GM18505 (cell line): ENCODE measurements around the gene ILDR2.

Experiments
- ATAC-seq: cut with Tn5 transposase; IDR thresholded peaks from one replicate; pipeline ENCODE4 v1.9.1; 2021; ENCODE audit not compliant: unreplicated experiment
- POLR2A ChIP-seq: IDR thresholded peaks from 4 replicates; pipeline ENCODE4 v1.6.1; 2011; ENCODE audit warnings: borderline replicate concordance; ENCODE audit not compliant: insufficient read depth, insufficient read length; ENCODE audit errors: extremely low read depth

Gene ILDR2

DNA sequence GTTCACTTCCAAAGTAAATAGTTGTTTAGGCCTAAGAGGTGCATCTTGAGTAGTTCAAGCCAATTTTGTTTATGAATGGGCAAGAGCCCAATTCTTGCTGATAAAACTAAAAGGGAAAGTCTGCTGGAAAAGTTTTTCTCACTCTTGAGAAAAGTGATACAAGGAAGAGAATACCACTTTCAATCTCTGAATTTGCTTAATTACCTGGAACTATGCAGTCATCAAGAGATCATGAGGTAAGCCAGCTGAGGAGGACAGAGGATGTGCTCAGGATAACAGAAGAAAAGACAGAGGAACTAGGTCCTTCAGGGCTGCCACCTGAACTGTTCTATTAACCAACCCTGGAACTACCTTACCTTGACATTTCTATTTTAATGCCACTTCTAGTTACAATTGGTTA, 42.2 kb downstream of the ILDR2 start:
- no peak for ATAC-seq
- TF ChIP-seq POLR2A = no peak

DNA sequence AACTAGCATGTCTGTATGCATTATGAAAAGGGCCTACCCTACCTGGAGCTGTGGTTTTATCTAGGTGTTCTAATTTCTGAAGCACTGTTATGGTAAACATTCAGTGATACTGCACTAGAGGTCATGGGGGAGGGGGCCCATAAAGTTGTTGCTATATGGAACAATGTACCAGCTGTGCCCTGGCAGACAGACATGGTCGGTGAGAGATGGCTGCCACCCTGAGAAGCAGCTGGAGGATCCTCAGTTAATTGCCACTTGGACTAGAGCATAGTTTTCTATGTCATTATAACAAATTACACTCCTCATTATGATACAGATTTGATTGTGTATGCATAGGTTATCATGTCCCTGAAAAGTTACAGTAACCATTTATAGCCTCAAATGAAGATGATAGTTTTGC, 45.4 kb downstream of the ILDR2 start:
- ATAC-seq = no peak
- no peak for TF ChIP-seq POLR2A

DNA sequence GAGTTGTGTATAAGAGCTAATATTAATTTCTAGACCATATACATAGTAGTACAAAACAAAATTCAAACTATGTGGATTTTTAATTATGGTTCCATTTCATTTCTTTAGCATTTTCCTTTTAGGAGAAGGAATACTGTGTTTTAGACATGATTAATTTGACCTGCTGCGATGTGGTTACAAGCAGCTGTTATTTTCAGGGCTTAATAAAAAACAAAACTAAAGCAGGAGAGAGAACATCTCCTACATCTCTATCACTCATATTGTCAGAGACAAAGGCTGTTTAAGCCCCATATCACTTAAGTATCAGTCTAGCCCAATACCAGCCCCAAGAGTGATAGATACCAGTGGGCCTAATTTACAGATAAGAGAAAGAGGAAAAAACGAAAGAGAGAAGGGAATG, 47.6 kb downstream of the ILDR2 start:
- no peak for ATAC-seq
- no peak for TF ChIP-seq POLR2A

DNA sequence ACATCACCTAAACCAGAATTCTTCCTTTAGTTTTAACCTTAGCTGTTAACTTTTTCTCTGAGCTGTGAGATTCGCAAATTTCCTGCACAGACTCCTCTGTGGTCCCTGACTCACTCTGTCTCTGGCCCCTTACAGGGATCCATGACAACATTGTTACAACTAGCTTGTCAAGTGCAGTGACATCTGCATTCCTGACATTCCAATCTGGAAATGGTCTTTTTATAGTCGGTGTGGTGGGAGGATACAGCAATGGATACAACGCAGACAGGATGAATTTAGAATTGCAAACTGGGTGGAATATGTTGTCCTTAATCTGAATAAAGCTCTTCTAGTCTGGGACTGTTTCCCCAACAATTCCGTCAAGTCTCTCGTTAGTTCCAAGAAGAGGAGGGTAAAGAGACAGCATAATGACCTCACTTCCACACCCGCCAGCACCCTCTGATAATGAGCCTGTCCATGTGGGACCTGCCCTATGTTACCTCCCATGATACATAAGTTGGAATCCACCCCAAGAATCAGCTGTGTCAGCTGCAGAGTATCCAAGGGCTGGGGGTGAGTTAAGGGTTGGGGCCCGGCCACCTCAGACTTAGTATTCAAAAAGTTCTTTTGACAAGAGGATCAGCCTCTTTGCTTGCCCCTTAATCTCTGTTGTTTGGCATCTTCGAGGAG, 49.4 kb downstream of the ILDR2 start:
- no peak for TF ChIP-seq POLR2A

DNA sequence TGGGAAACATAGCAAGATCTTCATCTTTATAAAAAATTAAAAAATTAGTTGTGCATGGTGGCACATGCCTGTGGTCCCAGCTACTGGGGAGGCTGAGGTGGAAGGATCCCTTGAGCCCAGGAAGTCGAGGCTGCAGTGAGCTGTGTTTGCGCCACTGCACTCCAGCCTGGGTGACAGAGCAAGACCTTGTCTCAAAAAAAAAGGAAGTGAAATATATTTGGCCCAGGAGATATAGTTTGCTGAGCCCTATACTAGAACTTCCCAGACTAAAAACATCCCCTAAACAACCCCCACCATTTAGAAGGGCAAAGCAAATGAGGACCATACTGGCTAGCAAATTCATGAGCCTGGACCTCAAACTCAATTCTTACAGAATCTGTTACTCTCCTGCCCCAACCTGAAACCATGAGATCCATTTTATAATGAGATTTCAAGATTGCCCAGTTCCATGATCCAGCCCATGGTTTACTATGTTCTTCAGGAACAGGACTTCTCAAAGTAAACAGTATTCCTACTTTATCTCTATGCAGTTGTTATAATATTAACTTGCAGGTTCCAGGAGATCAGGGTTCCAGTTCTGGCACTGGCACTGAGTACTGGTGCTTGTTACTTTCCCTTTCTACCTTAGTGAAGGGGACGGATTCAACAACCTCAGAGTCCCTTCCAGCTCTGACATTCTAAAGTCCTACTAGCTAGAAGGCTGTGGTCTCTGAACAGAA, 50.4 kb downstream of the ILDR2 start:
- TF ChIP-seq POLR2A = no peak
- ATAC-seq = peak; percentile 76

More for the DNA sequence above, 49.4 kb downstream of the ILDR2 start:
- ATAC-seq = no peak

DNA sequence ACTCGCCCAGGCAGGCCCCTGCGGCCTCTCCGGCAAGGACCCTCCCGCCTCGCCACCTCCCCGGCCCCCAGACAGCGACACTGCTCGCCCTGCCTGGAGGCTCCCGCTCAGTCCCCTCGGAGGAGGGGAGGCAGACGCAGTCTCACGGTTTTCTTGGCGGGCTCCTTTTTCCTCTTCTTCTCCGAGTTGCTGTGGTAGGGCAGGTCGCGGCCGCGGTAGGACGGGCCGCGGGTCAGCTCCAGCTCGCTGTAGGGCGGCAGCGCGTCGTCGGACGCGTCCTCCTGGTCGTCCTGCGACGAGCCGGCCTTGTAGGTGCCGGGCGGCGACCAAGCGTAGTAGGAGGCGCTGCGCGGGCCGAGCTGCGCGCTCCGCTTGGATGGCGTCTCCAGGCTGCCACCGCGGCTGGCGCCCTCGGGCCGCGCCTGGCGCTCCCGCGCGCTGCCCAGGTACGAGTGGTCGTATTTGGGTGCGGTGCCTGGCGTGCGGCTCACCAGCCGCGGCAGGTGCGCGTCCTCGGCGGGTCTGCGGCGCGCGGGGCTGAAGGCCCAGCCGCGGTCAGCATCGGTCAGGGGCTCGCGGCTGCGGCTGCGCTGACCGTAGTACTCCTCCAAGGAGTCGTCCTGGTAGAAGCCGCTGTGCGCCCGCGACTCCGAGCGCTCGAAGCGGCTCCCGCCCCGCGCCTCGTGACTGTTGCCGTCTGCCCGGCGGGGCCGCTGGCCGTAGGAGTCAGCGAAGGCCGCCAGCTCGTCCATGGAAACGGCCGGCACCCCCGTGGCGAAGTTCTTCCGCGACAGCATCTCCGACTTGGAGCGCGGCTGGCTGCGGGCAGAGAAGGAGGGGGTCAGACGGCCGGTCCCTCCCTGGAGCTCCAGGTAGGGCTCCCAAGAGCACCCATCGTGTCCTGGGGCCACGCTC, 54.5 kb downstream of the ILDR2 start:
- no peak for ATAC-seq
- no peak for TF ChIP-seq POLR2A

DNA sequence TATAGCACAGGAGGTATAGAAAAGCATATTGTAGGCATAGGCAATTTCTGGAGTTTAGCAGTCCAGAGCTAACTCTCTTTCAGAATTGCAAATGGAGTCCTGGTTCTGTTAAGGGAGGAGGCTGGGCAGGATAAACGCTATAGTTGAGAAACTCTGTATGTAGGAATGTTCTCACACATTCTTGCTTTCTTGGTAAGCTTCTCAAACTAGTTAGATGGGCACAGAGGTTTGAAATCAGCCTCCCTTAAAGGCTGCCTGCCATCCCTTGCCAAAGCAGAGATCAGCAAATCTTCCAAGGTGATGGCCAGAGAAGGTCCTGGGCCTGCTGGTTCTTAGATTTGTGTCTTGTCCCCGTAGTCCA, 56.4 kb downstream of the ILDR2 start:
- no peak for TF ChIP-seq POLR2A
- no peak for ATAC-seq

DNA sequence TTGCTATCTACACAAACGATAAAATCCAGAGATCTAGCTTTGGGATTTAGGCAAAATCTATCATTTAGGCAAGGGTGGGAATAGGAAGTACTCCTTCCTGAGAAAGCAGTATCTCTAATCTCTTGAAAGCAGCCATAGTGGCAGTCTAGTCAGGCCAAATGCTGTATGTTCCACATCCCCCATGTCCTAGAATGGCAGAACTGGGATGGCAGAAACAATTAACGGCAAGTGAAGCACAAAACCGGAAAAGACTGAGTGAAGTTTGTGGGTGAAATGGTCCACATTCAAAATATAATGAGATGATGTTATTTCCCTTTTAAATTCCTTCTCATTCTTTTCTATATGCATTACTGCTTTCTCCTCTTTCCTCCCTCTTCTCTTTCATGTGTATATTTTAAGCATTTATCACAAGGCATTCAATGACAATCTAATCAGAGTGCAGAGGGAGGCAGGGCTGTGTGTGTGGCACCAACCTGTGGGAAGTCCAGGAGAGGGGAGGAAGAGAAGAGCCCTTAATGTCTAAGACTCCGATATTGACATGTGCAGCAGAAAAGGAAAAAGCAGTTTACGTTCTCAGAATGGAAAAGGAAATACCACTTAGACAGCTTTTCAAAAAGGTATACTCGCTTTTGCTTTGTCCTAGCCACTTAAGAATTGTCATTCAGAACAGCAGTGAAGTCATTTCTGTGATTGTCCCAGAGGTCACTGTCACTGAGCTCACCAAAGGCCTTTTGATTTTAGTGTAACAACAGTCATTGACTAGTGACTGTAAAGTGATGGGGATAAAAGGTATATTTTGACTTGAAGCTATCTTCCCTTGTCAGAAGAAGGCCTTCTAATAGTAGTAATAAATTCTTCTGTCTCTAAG, 57.0 kb downstream of the ILDR2 start:
- TF ChIP-seq POLR2A = no peak
- ATAC-seq = no peak

DNA sequence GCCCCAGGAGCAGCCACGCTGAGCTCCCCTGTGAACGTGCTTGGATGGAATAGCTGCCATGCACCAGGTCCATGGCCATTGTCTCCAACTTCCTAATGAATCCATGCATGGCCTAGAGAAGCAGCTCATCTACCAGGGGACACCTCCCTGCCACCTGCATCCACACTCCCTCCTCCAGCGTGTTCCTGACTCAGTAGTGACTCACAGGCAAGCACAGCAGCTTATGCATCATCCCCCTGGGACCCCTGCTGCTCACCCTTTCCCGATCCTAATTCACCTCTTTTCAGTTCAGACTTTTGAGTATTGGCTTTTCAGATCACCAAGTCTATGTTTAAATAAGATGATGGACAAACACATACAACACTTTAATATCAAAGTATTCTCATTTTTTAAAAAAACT, 59.4 kb downstream of the ILDR2 start:
- no peak for TF ChIP-seq POLR2A
- ATAC-seq = no peak

DNA sequence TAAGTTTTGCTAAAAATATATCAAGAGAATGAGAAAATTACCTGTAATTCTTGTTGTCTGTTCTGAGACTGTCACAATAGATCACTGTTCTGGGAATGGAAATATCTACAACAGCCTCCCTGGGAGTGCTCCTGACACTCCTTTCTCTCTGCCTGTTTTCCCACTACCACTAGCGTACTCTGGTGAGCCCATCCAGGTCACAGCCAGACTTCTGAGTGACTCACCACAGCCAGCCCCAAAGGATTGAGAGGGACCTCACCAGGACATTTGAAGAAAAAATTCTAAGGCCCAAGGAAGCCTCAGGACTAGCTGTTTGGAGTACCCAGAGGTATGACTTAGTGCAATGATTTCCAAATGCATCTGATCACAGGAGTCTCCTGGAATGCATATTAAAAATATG, 60.3 kb downstream of the ILDR2 start:
- TF ChIP-seq POLR2A = no peak
- ATAC-seq = no peak

DNA sequence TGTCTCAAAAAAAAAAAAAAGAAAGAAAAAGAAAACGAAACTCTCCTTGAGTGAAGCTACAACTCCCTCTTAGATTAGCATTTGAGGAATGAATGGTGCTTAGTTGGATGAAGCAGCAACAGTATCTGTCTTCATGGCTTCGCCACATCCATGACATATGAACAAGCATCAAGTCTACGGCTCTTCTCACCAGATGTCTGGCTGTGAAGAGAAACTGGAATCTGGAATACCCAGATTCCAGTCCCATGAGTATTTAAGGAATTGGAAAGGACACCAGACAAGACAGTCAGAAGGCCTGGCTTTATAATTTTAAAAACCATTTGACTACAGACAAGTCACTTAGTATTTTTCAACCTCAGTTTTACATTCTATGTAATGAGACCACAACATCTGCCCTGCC, 61.2 kb downstream of the ILDR2 start:
- no peak for ATAC-seq
- no peak for TF ChIP-seq POLR2A

DNA sequence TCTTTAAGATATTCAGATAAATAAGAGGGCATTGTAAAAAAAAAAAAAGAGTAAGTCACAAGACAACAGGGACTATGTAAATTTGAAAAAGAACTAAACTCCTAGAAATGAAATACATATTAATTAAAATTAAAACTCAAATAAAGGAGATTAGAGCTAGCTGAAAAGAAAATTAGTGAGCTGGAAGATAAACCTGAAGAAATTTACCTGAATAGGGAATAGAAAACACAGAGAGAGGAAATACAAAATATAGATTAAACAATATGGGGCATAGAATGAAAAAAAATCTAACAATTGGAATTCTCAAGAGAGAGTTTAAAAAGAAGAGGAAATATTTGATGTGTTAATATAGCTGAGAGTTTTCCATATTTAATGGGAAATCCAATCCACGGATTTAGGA, 63.7 kb downstream of the ILDR2 start:
- no peak for ATAC-seq
- TF ChIP-seq POLR2A = no peak
